Suprapubic skin (tissue), 4 donors: ENCODE data around the gene PTHLH.

Source experiments
- CTCF ChIP-seq, 2 donors: fragments of 200-600 bp in 1 of 2; fragments of 450-650 bp in 1 of 2; sonication (generic) in 1 of 2; IDR thresholded peaks; one replicate each; pipeline ENCODE4 v1.5.1; 2016 to 2019; ENCODE audit warnings: antibody characterized with exemption in 2 of 2, mild to moderate bottlenecking in 1 of 2, moderate library complexity in 1 of 2
- POLR2A ChIP-seq, 2 donors: fragments of 450-650 bp; IDR thresholded peaks; one replicate each; pipeline ENCODE4 v1.6.1; 2017; ENCODE audit warnings: antibody characterized with exemption in 2 of 2, mild to moderate bottlenecking in 2 of 2, moderate library complexity in 2 of 2
- POLR2AphosphoS5 ChIP-seq, 3 donors: sonication (generic); formaldehyde crosslinking; IDR thresholded peaks; one replicate each; pipeline ENCODE4 v1.6.1; 2017; ENCODE audit warnings: antibody characterized with exemption in 3 of 3

DNA sequence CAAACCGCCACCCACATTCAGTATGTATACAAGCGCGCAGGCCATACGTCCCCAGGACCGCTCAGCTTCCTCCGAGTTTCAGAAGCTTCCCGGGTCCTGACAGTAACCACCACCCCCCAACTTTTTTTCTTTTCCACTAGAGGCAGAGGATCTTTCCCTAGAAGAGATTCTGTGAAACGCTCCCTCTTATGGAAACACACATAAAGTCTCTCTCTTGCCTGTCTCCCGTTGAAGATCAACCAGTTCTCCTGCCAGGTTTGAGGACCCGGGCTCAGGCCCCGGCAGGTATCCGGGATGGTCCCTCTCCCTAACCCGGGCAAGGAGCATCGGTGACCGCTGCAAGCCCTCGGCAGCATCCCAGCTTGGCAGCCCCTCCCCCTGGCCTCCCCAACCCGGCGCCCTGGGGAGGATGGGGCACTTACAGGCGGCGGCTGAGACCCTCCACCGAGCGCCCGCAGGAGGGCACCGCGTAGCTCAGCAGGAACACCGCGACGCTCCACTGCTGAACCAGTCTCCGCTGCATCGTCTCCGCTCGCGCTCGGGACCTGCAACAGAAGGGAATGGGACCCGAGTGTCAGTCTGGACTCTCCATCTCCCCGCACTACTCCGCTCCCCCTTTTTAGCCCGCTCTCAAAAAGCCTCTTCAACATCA, 3.4 kb downstream of the PTHLH start:
- TF ChIP-seq CTCF (IDR thresholded peaks at IDR 0.05) (no peak), POLR2AphosphoS5 (IDR thresholded peaks at IDR 0.05) (no peak), POLR2A (IDR thresholded peaks at IDR 0.05) (no peak)
